GM12875 (cell line): ENCODE results near the gene RNH1.

ENCODE experiments used
- H3K4me3 ChIP-seq: one replicate; pipeline ENCODE4 v1.5.1; 2011; ENCODE audit warnings: low read depth, low read length, control low read depth
- TF ChIP-seq, protein P1 (sequence below): IDR thresholded peaks from 2 replicates; pipeline ENCODE4 v1.5.1; 2011; ENCODE audit warnings: low read depth, mild to moderate bottlenecking, control low read depth, inconsistent platforms, low read length, moderate library complexity, borderline replicate concordance; ENCODE audit not compliant: insufficient read depth

RNH1 gene

DNA sequence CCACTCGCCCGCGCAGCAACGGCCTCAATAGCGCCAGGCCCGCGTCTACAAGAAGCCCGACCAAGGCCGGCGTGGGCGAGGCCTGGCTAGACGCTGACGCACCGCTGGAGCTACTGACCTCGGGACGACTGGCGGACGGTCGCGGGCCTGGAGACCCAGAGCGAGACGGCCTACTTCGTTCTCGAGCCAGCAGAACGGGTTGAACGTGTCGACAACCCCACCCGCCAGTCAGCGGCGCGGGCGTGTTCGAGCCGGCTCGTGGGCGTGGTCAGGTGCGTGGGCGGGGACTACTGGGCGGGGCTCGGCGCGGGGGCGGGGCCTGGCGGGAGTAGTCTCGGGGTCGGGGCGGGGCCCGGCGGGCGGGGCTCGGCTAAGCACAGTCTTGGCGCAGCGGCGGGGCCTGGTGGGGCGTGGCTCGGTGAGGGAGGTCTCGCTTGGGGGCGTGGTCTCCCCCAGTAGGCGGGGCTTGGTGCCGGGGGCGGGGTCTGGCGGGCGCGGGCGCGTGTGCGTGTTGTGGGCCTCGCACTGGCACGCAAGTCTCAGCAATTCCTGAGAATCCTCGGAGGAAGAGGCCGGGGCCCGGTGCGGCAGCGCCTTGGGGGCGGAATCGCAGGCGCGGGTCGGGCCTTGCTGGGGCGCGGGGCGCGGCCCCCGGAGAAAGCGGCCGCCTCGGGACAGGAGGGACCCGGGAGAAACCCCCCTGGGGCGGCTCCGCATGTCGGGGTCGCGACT, at the start of gene RNH1:
TSS of gene RNH1 (minus strand) at position 248 of the 732 bp plus-strand sequence. CDS start 5,080 bp downstream, outside the sequence.
- H3K4me3 ChIP-seq = peak within 1 kb of the TSS; percentile 80
- TF ChIP-seq, protein P1, sequence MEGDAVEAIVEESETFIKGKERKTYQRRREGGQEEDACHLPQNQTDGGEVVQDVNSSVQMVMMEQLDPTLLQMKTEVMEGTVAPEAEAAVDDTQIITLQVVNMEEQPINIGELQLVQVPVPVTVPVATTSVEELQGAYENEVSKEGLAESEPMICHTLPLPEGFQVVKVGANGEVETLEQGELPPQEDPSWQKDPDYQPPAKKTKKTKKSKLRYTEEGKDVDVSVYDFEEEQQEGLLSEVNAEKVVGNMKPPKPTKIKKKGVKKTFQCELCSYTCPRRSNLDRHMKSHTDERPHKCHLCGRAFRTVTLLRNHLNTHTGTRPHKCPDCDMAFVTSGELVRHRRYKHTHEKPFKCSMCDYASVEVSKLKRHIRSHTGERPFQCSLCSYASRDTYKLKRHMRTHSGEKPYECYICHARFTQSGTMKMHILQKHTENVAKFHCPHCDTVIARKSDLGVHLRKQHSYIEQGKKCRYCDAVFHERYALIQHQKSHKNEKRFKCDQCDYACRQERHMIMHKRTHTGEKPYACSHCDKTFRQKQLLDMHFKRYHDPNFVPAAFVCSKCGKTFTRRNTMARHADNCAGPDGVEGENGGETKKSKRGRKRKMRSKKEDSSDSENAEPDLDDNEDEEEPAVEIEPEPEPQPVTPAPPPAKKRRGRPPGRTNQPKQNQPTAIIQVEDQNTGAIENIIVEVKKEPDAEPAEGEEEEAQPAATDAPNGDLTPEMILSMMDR = no peak

DNA sequence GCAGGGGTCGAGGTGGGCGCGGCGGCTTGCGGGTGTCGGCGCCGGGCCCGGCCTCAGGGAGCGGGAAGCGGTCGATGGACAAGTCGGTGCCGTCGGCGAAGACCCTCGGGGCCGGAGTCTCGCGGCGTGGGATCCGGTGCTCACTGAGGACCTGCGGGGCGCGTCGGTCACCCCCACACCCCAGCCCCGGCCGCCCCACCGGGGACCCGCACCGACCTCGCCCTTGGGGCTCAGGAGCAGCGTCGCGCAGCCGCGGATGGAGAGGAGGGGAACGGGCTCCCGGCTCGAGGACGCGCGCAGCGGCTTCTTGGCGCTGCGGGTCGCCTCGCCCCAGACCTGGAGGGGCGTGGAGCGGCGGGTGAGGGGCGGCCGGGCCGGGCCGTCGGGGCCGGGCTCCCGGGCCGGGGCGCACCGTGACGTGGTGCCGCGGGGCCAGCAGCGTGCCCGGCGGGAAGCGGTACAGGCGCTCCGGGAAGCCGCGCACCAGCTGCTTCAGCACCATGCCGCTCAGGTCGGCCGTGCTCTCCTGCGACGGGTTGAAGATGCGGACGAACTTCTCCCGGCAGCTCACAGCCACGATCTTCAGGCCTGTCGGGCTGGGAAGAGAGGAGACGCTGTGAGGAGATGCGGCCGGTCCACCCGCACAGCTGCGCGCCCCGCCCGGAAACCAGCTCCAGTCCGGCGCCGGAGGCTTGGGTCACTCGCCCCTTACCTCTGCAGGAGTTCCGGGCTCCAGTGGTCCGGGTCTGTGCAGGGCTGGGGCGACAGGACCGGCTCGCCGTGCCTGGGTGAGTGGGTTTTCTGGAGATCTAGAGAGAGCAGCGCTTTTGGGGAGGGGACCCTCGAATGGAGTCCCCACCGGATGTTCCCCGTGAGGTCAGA, 49.0 kb upstream of the RNH1 start:
- TF ChIP-seq, protein P1 = no peak
- no peak overlapping the region for H3K4me3 ChIP-seq

DNA sequence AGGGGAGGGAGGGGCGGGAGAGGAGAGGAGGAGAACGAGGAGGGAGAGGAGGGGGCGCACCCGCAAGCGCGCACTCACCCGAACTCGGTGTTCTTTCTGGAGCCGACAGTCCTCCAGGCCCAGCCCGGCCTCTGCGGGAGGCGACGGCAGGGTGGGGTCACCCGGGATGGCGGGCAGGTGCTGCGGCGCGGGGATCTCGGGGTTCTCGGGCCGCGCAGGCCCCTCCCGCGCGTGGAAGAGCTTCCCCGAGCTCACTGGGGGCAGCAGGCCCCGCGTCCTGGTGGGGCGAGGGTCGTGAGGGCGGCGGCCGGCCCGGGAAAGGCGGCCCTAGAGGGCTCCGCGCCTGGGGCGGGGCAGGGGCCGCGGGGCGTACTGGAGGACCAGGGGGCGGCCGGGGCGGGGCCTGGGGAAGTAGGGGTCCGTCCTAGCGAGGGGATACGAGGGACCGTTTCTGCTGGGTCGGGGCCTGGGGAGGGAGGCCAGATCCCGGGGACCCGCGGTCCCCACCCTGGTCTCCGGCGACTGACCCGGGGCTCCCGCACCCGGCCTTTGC, 48.3 kb upstream of the RNH1 start:
- TF ChIP-seq, protein P1 = no peak
- no peak overlapping the region for H3K4me3 ChIP-seq

DNA sequence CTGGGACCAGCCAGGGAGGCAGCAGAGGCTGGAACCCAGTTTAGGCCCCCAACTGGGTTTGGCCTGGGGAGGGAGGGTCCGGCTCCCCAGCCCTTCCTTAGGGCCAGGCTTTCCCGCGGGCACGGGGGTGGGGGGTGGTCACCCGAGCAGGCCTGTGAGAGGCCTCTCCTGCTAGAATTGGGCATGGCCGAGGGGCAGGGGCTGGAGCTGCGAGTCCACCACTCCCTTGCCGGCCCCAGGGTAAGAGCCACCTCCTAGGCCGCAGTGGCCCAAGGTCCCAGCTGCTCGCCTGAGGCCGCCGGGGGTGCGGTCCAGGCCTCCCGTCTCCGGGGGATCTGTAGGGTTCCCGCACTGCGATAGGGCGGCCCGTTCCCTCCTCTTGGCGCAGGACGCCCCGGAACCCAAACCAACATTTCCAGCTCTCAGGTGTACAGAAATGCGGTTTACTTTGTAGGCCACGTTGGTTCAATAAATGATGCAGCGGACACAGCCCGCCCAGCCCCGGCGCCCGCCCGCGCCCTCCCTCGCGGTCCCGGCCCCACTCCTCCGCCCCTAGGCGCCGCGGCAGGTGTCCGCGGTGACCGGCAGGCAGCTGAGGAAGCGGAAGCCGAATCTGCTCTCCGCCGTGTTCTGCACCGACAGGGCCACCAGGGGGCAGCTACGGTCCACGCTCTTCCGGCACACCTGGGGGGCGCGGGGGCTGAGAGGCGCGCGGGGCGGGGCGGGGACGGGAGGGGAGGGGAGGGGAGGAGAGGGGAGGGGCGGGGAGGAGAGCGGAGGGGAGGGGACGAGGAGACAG, 47.6 kb upstream of the RNH1 start:
- no peak overlapping the region for H3K4me3 ChIP-seq
- TF ChIP-seq, protein P1 = peak; percentile 78

DNA sequence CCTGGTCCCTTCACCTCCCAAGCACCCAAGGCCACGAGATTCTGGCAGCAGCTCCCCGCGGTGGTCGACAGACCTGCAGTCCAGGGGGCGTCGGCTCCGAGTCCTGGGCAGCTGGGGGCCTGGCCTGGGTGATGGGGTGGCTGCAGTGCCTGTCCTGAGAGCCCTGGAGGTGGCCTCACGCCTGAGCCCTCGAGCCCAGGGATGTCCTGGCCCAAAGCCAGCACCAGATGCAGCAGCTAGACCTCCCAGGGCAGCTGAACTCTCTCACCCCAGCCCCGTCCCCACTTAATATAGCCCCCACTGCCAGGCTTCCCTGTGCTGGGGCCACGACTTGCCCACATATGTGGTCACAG, 46.9 kb upstream of the RNH1 start:
- TF ChIP-seq, protein P1 = no peak

DNA sequence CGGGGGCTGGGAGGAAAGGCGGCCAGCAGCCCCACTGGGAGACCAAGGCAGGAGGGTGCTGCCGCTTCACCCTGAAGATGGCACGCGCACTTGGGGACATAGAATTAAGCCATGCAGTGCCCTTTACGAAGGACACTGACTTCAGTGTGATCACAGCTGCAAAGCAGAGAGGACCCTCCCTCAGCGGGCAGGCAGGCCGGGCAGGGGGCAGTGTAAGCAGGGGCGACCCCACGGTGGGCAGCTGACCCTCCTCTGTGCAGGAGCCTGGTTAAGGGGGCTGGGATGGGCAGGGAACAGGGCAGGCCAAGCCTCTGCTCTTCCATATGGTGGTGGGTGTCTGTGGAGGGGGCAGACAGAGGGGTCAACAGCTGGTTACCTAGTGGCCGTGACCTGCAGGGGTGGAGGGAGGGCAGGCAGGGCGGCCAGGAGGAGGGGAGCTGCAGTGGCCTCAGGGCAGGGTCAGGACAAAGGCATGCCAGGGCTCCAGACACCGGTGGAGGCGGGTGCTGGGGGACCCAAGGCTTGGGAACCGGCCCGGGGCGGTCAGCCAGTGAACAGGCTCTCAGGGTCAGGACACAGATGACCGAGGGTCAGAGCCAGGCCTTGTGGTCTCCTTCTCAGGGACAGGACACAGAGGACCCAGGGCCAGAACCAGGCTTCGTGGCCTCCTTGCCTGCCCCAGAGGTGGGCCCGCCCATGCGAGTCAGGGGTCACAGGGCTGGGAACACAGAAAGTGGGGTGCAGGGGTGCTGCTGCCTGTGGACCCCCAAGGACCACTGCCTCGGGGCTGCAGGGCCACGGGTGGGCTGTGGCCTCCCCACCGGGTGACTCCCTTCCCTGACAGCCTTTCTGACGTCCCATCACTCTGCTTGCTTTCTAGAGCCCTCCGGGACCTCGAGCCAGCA, 46.3 kb upstream of the RNH1 start:
- no peak overlapping the region for H3K4me3 ChIP-seq
- TF ChIP-seq, protein P1 = no peak

More for the DNA sequence above, 46.9 kb upstream of the RNH1 start:
- no peak overlapping the region for H3K4me3 ChIP-seq
